Neural crest cell (in vitro differentiated cells): ENCODE data around the gene GABBR2. TPM values are rescaled to one million over a fixed set of nuclear protein-coding genes. Genes with fewer than 3 reads are reported as not detected.

Experiments
- DNase-seq: peaks from one replicate; pipeline ENCODE4 v3.0.0; 2021; ENCODE audit warnings: low read depth, mixed read lengths, low spot score
- H3K27ac Mint-ChIP-seq: one replicate; pipeline ENCODE4 v1.8.0; 2021; ENCODE audit warnings: mild to moderate bottlenecking, mixed read lengths; ENCODE audit not compliant: unreplicated experiment
- H3K27me3 Mint-ChIP-seq: 2 replicates; pipeline ENCODE4 v1.8.0; 2021; ENCODE audit warnings: low read depth, mild to moderate bottlenecking, mixed read lengths
- H3K36me3 Mint-ChIP-seq: 2 replicates; pipeline ENCODE4 v1.8.0; 2021; ENCODE audit warnings: low read depth, mild to moderate bottlenecking, mixed read lengths
- H3K4me1 Mint-ChIP-seq: 2 replicates; pipeline ENCODE4 v1.8.0; 2021; ENCODE audit warnings: mixed read lengths
- H3K4me3 Mint-ChIP-seq: one replicate; pipeline ENCODE4 v1.8.0; 2021; ENCODE audit warnings: mild to moderate bottlenecking, mixed read lengths
- H3K9me3 Mint-ChIP-seq: 2 replicates; pipeline ENCODE4 v1.8.0; 2021; ENCODE audit warnings: mixed read lengths
- CTCF ChIP-seq: fragments of 200-600 bp; sonication (generic); conservative IDR thresholded peaks from 2 replicates; pipeline ENCODE4 v1.5.0; 2021; ENCODE audit warnings: antibody characterized with exemption, mild to moderate bottlenecking
- total RNA-seq: library from RNA; stranded (reverse); gene quantifications from 2 replicates; pipeline ENCODE4 v1.2.1, GENCODE V29; 2021

The GABBR2 gene
- total RNA-seq, 1 donor from 2014 or later = 0.84 TPM

- H3K27ac Mint-ChIP-seq = no peak overlapping the region
- no peaks in the 10 kb centered on the region for H3K36me3 Mint-ChIP-seq
- H3K4me3 Mint-ChIP-seq = no peak overlapping the region
- peaks cover 8% of the 10 kb centered on the region for H3K27me3 Mint-ChIP-seq
- no peak for TF ChIP-seq CTCF
- H3K4me1 Mint-ChIP-seq = no peaks in the 10 kb centered on the region
- H3K9me3 Mint-ChIP-seq = no peaks in the 10 kb centered on the region
- DNase-seq = no peak
These were observed 220.0 kb downstream of the GABBR2 start for GRCh38 chr9:98488571-98489312.

DNA sequence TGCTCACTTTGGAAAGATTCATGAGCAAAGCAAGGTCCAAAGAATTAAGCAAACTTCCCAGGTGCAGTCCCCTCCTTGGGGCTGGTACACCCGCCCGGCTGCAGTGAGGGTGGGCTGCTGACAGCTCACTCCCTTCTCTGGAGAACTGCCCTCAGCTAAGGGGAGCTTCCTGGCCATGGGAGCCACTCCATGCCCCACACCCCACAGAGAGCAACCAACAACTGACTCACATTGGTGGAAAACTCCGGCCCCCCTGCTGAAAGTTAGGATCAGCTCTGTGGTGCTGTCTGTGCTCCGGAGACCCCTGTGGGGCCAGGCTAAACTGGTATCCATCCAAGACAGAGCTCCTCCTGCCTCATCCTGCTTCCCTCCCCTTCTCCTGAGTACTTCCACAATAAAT, 223.0 kb downstream of the GABBR2 start:
- Mint-ChIP-seq H3K9me3 (no peaks in the 10 kb centered on the region), H3K27me3 (peaks cover 11% of the 10 kb centered on the region), H3K36me3 (no peaks in the 10 kb centered on the region), H3K4me3 (no peak overlapping the region), H3K4me1 (no peaks in the 10 kb centered on the region), H3K27ac (no peak overlapping the region)
- TF ChIP-seq CTCF = no peak
- DNase-seq = no peak

- Mint-ChIP-seq H3K4me1 (no peaks in the 10 kb centered on the region), H3K27me3 (peaks cover 11% of the 10 kb centered on the region), H3K27ac (no peak overlapping the region), H3K4me3 (no peak overlapping the region), H3K36me3 (no peaks in the 10 kb centered on the region), H3K9me3 (no peaks in the 10 kb centered on the region)
- no peak for TF ChIP-seq CTCF
- no peak for DNase-seq
These were observed 224.6 kb downstream of the GABBR2 start for GRCh38 chr9:98484162-98484561.

- Mint-ChIP-seq H3K9me3 (no peaks in the 10 kb centered on the region), H3K4me1 (no peaks in the 10 kb centered on the region), H3K36me3 (no peaks in the 10 kb centered on the region), H3K4me3 (no peak overlapping the region), H3K27me3 (peaks cover 11% of the 10 kb centered on the region), H3K27ac (no peak overlapping the region)
- no peak for DNase-seq
- no peak for TF ChIP-seq CTCF
These were observed 226.5 kb downstream of the GABBR2 start for GRCh38 chr9:98482226-98482625.

DNA sequence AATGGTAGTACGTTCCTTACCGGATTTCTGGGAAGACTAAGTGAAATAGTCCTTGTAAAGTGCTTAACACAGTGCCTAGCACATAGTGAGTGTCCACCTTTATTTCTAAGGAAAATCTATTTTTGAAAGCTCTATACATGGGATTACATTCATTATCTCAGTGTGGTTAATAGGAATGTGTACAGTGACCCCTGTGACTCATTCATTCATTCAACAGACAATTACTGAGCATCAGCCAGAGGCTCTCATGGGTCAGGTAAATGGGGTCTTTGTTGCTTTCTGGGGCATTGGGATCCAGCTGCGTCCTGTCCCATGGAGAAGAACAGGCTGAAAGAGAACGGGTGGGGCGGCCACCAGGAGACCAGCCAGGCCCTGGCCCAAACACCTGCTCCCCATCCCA, 227.1 kb downstream of the GABBR2 start:
- DNase-seq = no peak
- TF ChIP-seq CTCF = no peak
- H3K4me3 Mint-ChIP-seq = no peak overlapping the region
- H3K9me3 Mint-ChIP-seq = no peaks in the 10 kb centered on the region
- no peaks in the 10 kb centered on the region for H3K4me1 Mint-ChIP-seq
- H3K27ac Mint-ChIP-seq = no peak overlapping the region
- H3K36me3 Mint-ChIP-seq = no peaks in the 10 kb centered on the region
- peaks cover 11% of the 10 kb centered on the region for H3K27me3 Mint-ChIP-seq
